Neural progenitor cell (in vitro differentiated cells): Measurements from ENCODE around the gene CSF3R. TPM values are rescaled to one million over a fixed set of nuclear protein-coding genes. Genes with fewer than 3 reads are reported as not detected.

Experiments
- DNase-seq: peaks from one replicate; pipeline ENCODE4 v3.0.0-alpha.2; 2016; ENCODE audit warnings: low spot score
- H2AFZ ChIP-seq: fragments of 200-600 bp; sonication (generic); replicated peaks from 2 replicates; pipeline ENCODE4 v1.6.1; 2016; ENCODE audit warnings: antibody characterized with exemption
- H3F3A ChIP-seq: fragments of 200-600 bp; sonication (generic); 2 replicates; pipeline ENCODE4 v1.6.1; 2016; ENCODE audit warnings: antibody characterized with exemption, low read depth
- H3K27ac ChIP-seq: fragments of 200-600 bp; sonication (generic); 2 replicates; pipeline ENCODE4 v1.5.1; 2016; ENCODE audit warnings: mild to moderate bottlenecking
- H3K27me3 ChIP-seq: fragments of 200-600 bp; sonication (generic); 2 replicates; pipeline ENCODE4 v1.6.1; 2016; ENCODE audit warnings: mild to moderate bottlenecking, moderate library complexity
- H3K36me3 ChIP-seq: fragments of 200-600 bp; sonication (generic); 2 replicates; pipeline ENCODE4 v1.5.1; 2016
- H3K4me1 ChIP-seq: fragments of 200-600 bp; sonication (generic); 2 replicates; pipeline ENCODE4 v1.6.1; 2016; ENCODE audit warnings: mixed run types
- H3K4me2 ChIP-seq: fragments of 200-600 bp; sonication (generic); 2 replicates; pipeline ENCODE4 v1.6.1; 2016
- H3K4me3 ChIP-seq: fragments of 200-600 bp; sonication (generic); 2 replicates; pipeline ENCODE4 v1.5.1; 2016
- H3K79me2 ChIP-seq: fragments of 200-600 bp; sonication (generic); 2 replicates; pipeline ENCODE4 v1.6.1; 2016; ENCODE audit warnings: low read depth
- H3K9ac ChIP-seq: fragments of 200-600 bp; sonication (generic); 2 replicates; pipeline ENCODE4 v1.6.1; 2016
- H3K9me3 ChIP-seq: fragments of 200-600 bp; sonication (generic); 2 replicates; pipeline ENCODE4 v1.5.1; 2016; ENCODE audit warnings: low read depth
- H4K20me1 ChIP-seq: fragments of 200-600 bp; sonication (generic); 2 replicates; pipeline ENCODE4 v1.6.1; 2016; ENCODE audit warnings: low read depth
- H3K27ac Mint-ChIP-seq: 3 replicates; pipeline ENCODE4 v1.8.0; 2021; ENCODE audit warnings: mixed read lengths
- H3K27me3 Mint-ChIP-seq: 2 replicates; pipeline ENCODE4 v1.8.0; 2022; ENCODE audit warnings: low read depth, mild to moderate bottlenecking, inconsistent platforms, moderate library complexity, mixed read lengths; ENCODE audit not compliant: insufficient read depth
- H3K36me3 Mint-ChIP-seq: 3 replicates; pipeline ENCODE4 v1.8.0; 2021; ENCODE audit warnings: mixed read lengths
- H3K4me1 Mint-ChIP-seq: 3 replicates; pipeline ENCODE4 v1.8.0; 2021; ENCODE audit warnings: mixed read lengths
- H3K4me3 Mint-ChIP-seq: 3 replicates; pipeline ENCODE4 v1.8.0; 2021; ENCODE audit warnings: mild to moderate bottlenecking, moderate library complexity, mixed read lengths
- H3K9me3 Mint-ChIP-seq: 3 replicates; pipeline ENCODE4 v1.8.0; 2020; ENCODE audit warnings: mixed read lengths
- CTCF ChIP-seq: fragments of 200-600 bp; sonication (generic); IDR thresholded peaks from 2 replicates; pipeline ENCODE4 v1.5.1; 2017; ENCODE audit warnings: antibody characterized with exemption, mild to moderate bottlenecking
- EZH2 ChIP-seq: fragments of 200-600 bp; sonication (generic); IDR thresholded peaks from 2 replicates; pipeline ENCODE4 v1.6.1; 2017; ENCODE audit warnings: antibody characterized with exemption, mild to moderate bottlenecking, moderate library complexity
- EZH2phosphoT487 ChIP-seq: fragments of 200-600 bp; sonication (generic); IDR thresholded peaks from 2 replicates; pipeline ENCODE4 v1.6.1; 2017; ENCODE audit warnings: antibody characterized with exemption
- total RNA-seq: library from RNA; depleted of rRNA; stranded (reverse); fragments of >200 nt; gene quantifications from 2 replicates; pipeline ENCODE4 v1.2.3, GENCODE V29; 2015; ENCODE audit warnings: low replicate concordance

Gene CSF3R
- total RNA-seq, 1 donor from 2014 or later = not detected

GRCh38 chr1:36475341-36475740 is 7.4 kb downstream of the CSF3R start:
- Histone ChIP-seq H3K9ac (no peak overlapping the region), H3K9me3 (no peaks in the 10 kb centered on the region), H3K27me3 (no peaks in the 10 kb centered on the region), H3F3A (no peaks in the 10 kb centered on the region), H3K79me2 (no peaks in the 10 kb centered on the region), H3K4me1 (peaks cover 9% of the 10 kb centered on the region), H3K4me3 (no peak overlapping the region), H2AFZ (no peak overlapping the region), H3K36me3 (no peaks in the 10 kb centered on the region), H4K20me1 (no peaks in the 10 kb centered on the region), H3K27ac (no peak overlapping the region), H3K4me2 (no peak overlapping the region)
- no peaks in the 10 kb centered on the region for H3K9me3 Mint-ChIP-seq
- no peak overlapping the region for H3K4me3 Mint-ChIP-seq
- no peak for TF ChIP-seq EZH2
- no peak for TF ChIP-seq EZH2phosphoT487
- TF ChIP-seq CTCF = no peak
- no peak for DNase-seq
- peaks cover 16% of the 10 kb centered on the region for H3K4me1 Mint-ChIP-seq
- no peaks in the 10 kb centered on the region for H3K36me3 Mint-ChIP-seq
- H3K27me3 Mint-ChIP-seq = peaks cover 3% of the 10 kb centered on the region
- H3K27ac Mint-ChIP-seq = no peak overlapping the region

- Histone ChIP-seq H3K9me3 (no peaks in the 10 kb centered on the region), H3K27me3 (no peaks in the 10 kb centered on the region), H3K79me2 (no peaks in the 10 kb centered on the region), H4K20me1 (no peaks in the 10 kb centered on the region), H3K4me1 (peaks cover 9% of the 10 kb centered on the region), H3F3A (no peaks in the 10 kb centered on the region), H3K4me2 (no peak overlapping the region), H3K9ac (no peak overlapping the region), H3K4me3 (no peak overlapping the region), H2AFZ (no peak overlapping the region), H3K27ac (no peak overlapping the region), H3K36me3 (no peaks in the 10 kb centered on the region)
- no peak for DNase-seq
- Mint-ChIP-seq H3K9me3 (no peaks in the 10 kb centered on the region), H3K4me3 (no peak overlapping the region), H3K36me3 (no peaks in the 10 kb centered on the region), H3K27me3 (peaks cover 6% of the 10 kb centered on the region), H3K4me1 (peaks cover 16% of the 10 kb centered on the region), H3K27ac (peak overlapping the region; percentile 23)
- TF ChIP-seq EZH2phosphoT487 (no peak), CTCF (no peak), EZH2 (no peak)
Measured at GRCh38 chr1:36472656-36473055, 10.1 kb downstream of the CSF3R start.

- Histone ChIP-seq H3K9ac (no peak overlapping the region), H3K4me3 (no peak overlapping the region), H3K27ac (no peak overlapping the region), H3K4me2 (no peak overlapping the region), H3F3A (no peaks in the 10 kb centered on the region), H2AFZ (peak overlapping the region; percentile 68), H3K36me3 (no peaks in the 10 kb centered on the region), H3K9me3 (no peaks in the 10 kb centered on the region), H3K27me3 (no peaks in the 10 kb centered on the region), H4K20me1 (no peaks in the 10 kb centered on the region), H3K4me1 (peaks cover 9% of the 10 kb centered on the region), H3K79me2 (no peaks in the 10 kb centered on the region)
- H3K27me3 Mint-ChIP-seq = peaks cover 6% of the 10 kb centered on the region
- no peak for TF ChIP-seq EZH2phosphoT487
- peak overlapping the region; percentile 42 for H3K27ac Mint-ChIP-seq
- no peak overlapping the region for H3K4me3 Mint-ChIP-seq
- peak; percentile 12 for DNase-seq
- no peaks in the 10 kb centered on the region for H3K36me3 Mint-ChIP-seq
- H3K4me1 Mint-ChIP-seq = peaks cover 14% of the 10 kb centered on the region
- no peaks in the 10 kb centered on the region for H3K9me3 Mint-ChIP-seq
Measured at GRCh38 chr1:36471830-36472641, 10.7 kb downstream of the CSF3R start.

- no peaks in the 10 kb centered on the region for H3K36me3 ChIP-seq
- H3K27ac Mint-ChIP-seq = peak overlapping the region; percentile 72
- no peaks in the 10 kb centered on the region for H3K9me3 Mint-ChIP-seq
- no peak overlapping the region for H3K4me2 ChIP-seq
- peaks cover 20% of the 10 kb centered on the region for H3K4me1 ChIP-seq
- DNase-seq = no peak
- peaks cover 7% of the 10 kb centered on the region for H3K27me3 Mint-ChIP-seq
- H3K4me3 ChIP-seq = no peak overlapping the region
- H3K79me2 ChIP-seq = no peaks in the 10 kb centered on the region
- H3K9ac ChIP-seq = no peak overlapping the region
- H4K20me1 ChIP-seq = no peaks in the 10 kb centered on the region
- H3F3A ChIP-seq = peaks cover 9% of the 10 kb centered on the region
- H3K36me3 Mint-ChIP-seq = no peaks in the 10 kb centered on the region
- no peak overlapping the region for H2AFZ ChIP-seq
- TF ChIP-seq CTCF (no peak), EZH2phosphoT487 (no peak), EZH2 (no peak)
- H3K4me3 Mint-ChIP-seq = no peak overlapping the region
- H3K4me1 Mint-ChIP-seq = peaks cover 20% of the 10 kb centered on the region
- no peaks in the 10 kb centered on the region for H3K9me3 ChIP-seq
- no peak overlapping the region for H3K27ac ChIP-seq
- H3K27me3 ChIP-seq = no peaks in the 10 kb centered on the region
Measured at GRCh38 chr1:36469163-36469562, 13.6 kb downstream of the CSF3R start.
